NCI-H2081 treated with DMSO at 0.1 percent for 48 hours (cell line): ENCODE results near the gene NUP210.
"Not testable (repeated sequence)": the region's sequence is repeated elsewhere in the genome, so short reads cannot be mapped to it uniquely, and the experiment has no call there.

Experiments
- DNase-seq: peaks from one replicate; lab custom pipeline; 2025; lab: John Stamatoyannopoulos, UW

NUP210 gene

GRCh38 chr3:13420045-13420830 is at the start of gene NUP210:
NUP210 (minus strand) TSS chr3:13420322; CDS start chr3:13420226, 96 bp downstream.
- DNase-seq, result no peak

GRCh38 chr3:13466781-13467180 is 46.7 kb upstream of the NUP210 start:
- DNase-seq, result no peak

- DNase-seq, result no peak
Observed at GRCh38 chr3:13465236-13465873, 45.2 kb upstream of the NUP210 start.

- no peak for DNase-seq
Observed at GRCh38 chr3:13463618-13464400, 43.7 kb upstream of the NUP210 start.

GRCh38 chr3:13462822-13463221 is 42.7 kb upstream of the NUP210 start:
- DNase-seq, result no peak

GRCh38 chr3:13462125-13462629 is 42.1 kb upstream of the NUP210 start:
- no peak for DNase-seq

GRCh38 chr3:13461169-13462124 is 41.3 kb upstream of the NUP210 start:
- no peak for DNase-seq

- no peak for DNase-seq
Observed at GRCh38 chr3:13460341-13460736, 40.2 kb upstream of the NUP210 start.

- no peak for DNase-seq
Observed at GRCh38 chr3:13459605-13460340, 39.7 kb upstream of the NUP210 start.

GRCh38 chr3:13457593-13457992 is 37.5 kb upstream of the NUP210 start:
- no peak for DNase-seq

- no peak for DNase-seq
Observed at GRCh38 chr3:13455644-13456043, 35.5 kb upstream of the NUP210 start.

- DNase-seq, result no peak
Observed at GRCh38 chr3:13452490-13453335, 32.6 kb upstream of the NUP210 start.

- no peak for DNase-seq
Observed at GRCh38 chr3:13451301-13451673, 31.2 kb upstream of the NUP210 start.

- DNase-seq, result not testable (repeated sequence)
Observed at GRCh38 chr3:13442882-13443281, 22.8 kb upstream of the NUP210 start.

- no peak for DNase-seq
Observed at GRCh38 chr3:13440204-13440817, 20.2 kb upstream of the NUP210 start.

GRCh38 chr3:13436213-13436612 is 16.1 kb upstream of the NUP210 start:
- DNase-seq, result not testable (repeated sequence)

- no peak for DNase-seq
Observed at GRCh38 chr3:13433912-13434311, 13.8 kb upstream of the NUP210 start.

GRCh38 chr3:13432093-13432492 is 12.0 kb upstream of the NUP210 start:
- DNase-seq, result no peak

- DNase-seq, result not testable (repeated sequence)
Observed at GRCh38 chr3:13430411-13430875, 10.3 kb upstream of the NUP210 start.
